ENCODE data around the gene PLK3.

GRCh38 chr1:44853201-44853600, 53.0 kb downstream of the PLK3 start:
- TF ChIP-seq CTCF (IDR thresholded peaks at IDR 0.05) (no peak), POLR2A (IDR thresholded peaks at IDR 0.05) (no peak)

Measured in breast epithelium (tissue), 3 donors.